Right lobe of liver (tissue), 6 donors: ENCODE results near the gene SCFD2. TPM values are rescaled to one million over a fixed set of nuclear protein-coding genes. Genes with fewer than 3 reads are reported as not detected.

Experiments used
- ATAC-seq, 4 donors: fragments of 200-7000 bp; cut with Tn5 transposase; one replicate each; pipeline ENCODE4 v1.9.1; 2020; ENCODE audit warnings: mild to moderate bottlenecking in 4 of 4, moderate library complexity in 4 of 4
- DNase-seq, 3 donors: peaks; one replicate each; pipeline ENCODE4 v3.0.0-alpha.2; 2020
- H3K27ac ChIP-seq, 3 donors: fragments of 200-600 bp; one replicate each; pipeline ENCODE4 v1.8.0; 2022
- H3K27me3 ChIP-seq, 2 donors: fragments of 200-600 bp; one replicate each; pipeline ENCODE4 v1.8.0; 2022
- H3K36me3 ChIP-seq, 4 donors: fragments of 200-600 bp; sonication (generic) in 1 of 4; one replicate each; pipeline versions ENCODE4 v1.5.1 to v1.8.0; 2017 to 2022; ENCODE audit warnings: control low read depth in 1 of 4
- H3K4me1 ChIP-seq, 4 donors: fragments of 200-600 bp; sonication (generic) in 1 of 4; one replicate each; pipeline versions ENCODE4 v1.5.1 to v1.8.0; 2017 to 2022; ENCODE audit warnings: control low read depth in 1 of 4
- H3K4me3 ChIP-seq, 3 donors: fragments of 200-600 bp; one replicate each; pipeline ENCODE4 v1.8.0; 2022
- H3K9me3 ChIP-seq, 4 donors: fragments of 200-600 bp; sonication (generic) in 1 of 4; one replicate each; pipeline versions ENCODE4 v1.5.1 to v1.8.0; 2017 to 2022; ENCODE audit warnings: control low read depth in 1 of 4
- CTCF ChIP-seq, 4 donors: fragments of 200-600 bp in 3 of 4; fragments of 450-650 bp in 1 of 4; IDR thresholded peaks; one replicate each; pipeline versions ENCODE4 v1.5.1 to v1.8.0; 2016 to 2022; ENCODE audit warnings: antibody characterized with exemption in 4 of 4, mild to moderate bottlenecking in 2 of 4
- POLR2A ChIP-seq: fragments of 450-650 bp; IDR thresholded peaks from one replicate; pipeline ENCODE4 v1.6.1; 2017; ENCODE audit warnings: antibody characterized with exemption, mild to moderate bottlenecking
- WGBS: methylation state at CpG from one replicate; pipeline ENCODE4 v1.1.6; 2018; ENCODE audit warnings: low coverage, low lambda C conversion rate; ENCODE audit not compliant: insufficient coverage; ENCODE audit errors: missing lambda C conversion rate; 5-methylcytosine and 5-hydroxymethylcytosine counted together
- intact Hi-C, 2 donors: fragments of 100-400 bp; cut with DNase I; formaldehyde crosslinking; loops; one replicate each; pipeline versions ENCODE4 v1.11.2 to v1.14.1; 2022
- total RNA-seq, 6 experiments: library from RNA; depleted of rRNA in 2 of 6; stranded (reverse); fragments of >200 nt in 2 of 6; fragmentation: NEBNext Ultra II Directional in 3 of 6; extraction: Animal tissue kit (Norgen Biotek cat#: 25700) in 3 of 6; gene quantifications; one replicate each; pipeline versions ENCODE4 v1.1.0 to v1.2.4, GENCODE V29; 2016 to 2023
- donor health status: DM: no; HTN: yes; CAD: no.
- donor health status: DM: no; HTN: no; CAD: no.
- donor health status: DM: no; HTN: no; CAD: no.
- donor health status: DM: no; HTN: yes; CAD: no.
- donor health status: DM: no; HTN: yes; CAD: no.

The SCFD2 gene
- total RNA-seq, 6 experiments from 2014 or later = 7.6 to 17.1 (median 10.3) TPM

GRCh38 chr4:52932591-52933470, 433.0 kb downstream of the SCFD2 start:
- no peak overlapping the region for H3K4me3 ChIP-seq
- intact Hi-C loops = no loop called here
- 64% methylated on average over 4 of the region's 5 CpGs for WGBS
- no peaks in the 10 kb centered on the region for H3K36me3 ChIP-seq
- H3K27me3 ChIP-seq = no peaks in the 10 kb centered on the region
- no peak for DNase-seq
- TF ChIP-seq CTCF (IDR thresholded peaks at IDR 0.05) (no peak), POLR2A (no peak)
- no peak overlapping the region for H3K27ac ChIP-seq
- ATAC-seq = peak in 1 of 4 donors; percentile 52
- H3K9me3 ChIP-seq = no peaks in the 10 kb centered on the region
- H3K4me1 ChIP-seq = peaks cover 0 to 29% (median 9%) of the 10 kb centered on the region in 4 donors

DNA sequence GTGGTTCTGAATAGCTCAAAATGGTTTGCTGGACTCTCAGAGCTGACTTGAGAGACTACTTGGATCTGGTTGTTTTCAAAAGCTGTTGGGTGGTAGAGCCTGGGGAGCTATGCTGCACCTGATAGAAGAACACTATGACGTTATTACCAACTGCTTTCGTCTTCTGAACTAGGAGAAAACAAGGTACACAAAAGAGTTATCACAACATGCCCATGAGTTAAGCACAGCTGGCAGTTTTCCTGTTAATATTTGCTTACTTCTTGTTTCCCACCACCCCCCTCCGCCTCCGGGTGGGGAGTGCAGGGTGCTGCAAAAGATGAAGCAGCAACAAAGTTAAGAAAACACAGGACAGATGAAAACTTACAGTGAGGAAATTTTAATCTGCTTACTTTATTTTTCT, 434.6 kb downstream of the SCFD2 start:
- peaks cover 0 to 25% (median 9%) of the 10 kb centered on the region in 4 donors for H3K4me1 ChIP-seq
- no peaks in the 10 kb centered on the region for H3K36me3 ChIP-seq
- TF ChIP-seq CTCF (IDR thresholded peaks at IDR 0.05) = no peak
- no peak for TF ChIP-seq POLR2A
- H3K9me3 ChIP-seq = no peaks in the 10 kb centered on the region
- no peak overlapping the region for H3K4me3 ChIP-seq
- 22% methylated on average over 4 of the region's 4 CpGs for WGBS
- no peaks in the 10 kb centered on the region for H3K27me3 ChIP-seq
- intact Hi-C loops = no loop called here
- no peak overlapping the region for H3K27ac ChIP-seq
- ATAC-seq (peak; percentile 60 to 79 (median 67)), DNase-seq (peak in 1 of 3 donors; percentile 27)

- H3K27ac ChIP-seq = no peak overlapping the region
- H3K27me3 ChIP-seq = no peaks in the 10 kb centered on the region
- DNase-seq = no peak
- 94% methylated on average over 5 of the region's 9 CpGs for WGBS
- intact Hi-C loops = no loop called here
- ATAC-seq = no peak
- no peaks in the 10 kb centered on the region for H3K36me3 ChIP-seq
- no peak overlapping the region for H3K4me3 ChIP-seq
- TF ChIP-seq CTCF (IDR thresholded peaks at IDR 0.05) (no peak), POLR2A (no peak)
- H3K9me3 ChIP-seq = no peaks in the 10 kb centered on the region
- peaks cover 0 to 7% (median 3%) of the 10 kb centered on the region in 4 donors for H3K4me1 ChIP-seq
Measured at GRCh38 chr4:52926196-52926974, 439.5 kb downstream of the SCFD2 start.

DNA sequence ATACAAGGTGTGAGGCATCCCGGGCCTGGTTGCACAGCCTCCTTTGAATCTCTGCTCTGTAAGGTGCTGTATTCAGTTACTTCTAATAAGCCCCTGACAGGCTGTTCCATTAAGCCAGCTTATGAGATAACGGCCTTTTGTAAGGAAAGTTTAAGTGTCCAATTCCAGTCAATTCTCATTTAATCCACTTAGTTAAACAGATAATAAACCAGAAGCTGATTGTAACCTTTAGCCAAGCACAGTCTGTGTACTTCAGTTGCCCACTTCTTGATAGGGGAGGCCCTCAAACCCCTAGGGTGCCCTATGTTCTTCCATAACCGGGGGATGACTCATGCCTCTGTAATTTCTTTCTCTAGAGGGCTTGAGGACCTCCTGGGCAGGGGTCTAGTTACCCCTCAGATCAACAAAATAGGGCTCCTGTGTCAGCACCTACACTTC, 440.3 kb downstream of the SCFD2 start:
- intact Hi-C loops = no loop called here
- no peak for TF ChIP-seq CTCF (IDR thresholded peaks at IDR 0.05)
- TF ChIP-seq POLR2A = no peak
- Histone ChIP-seq H3K27ac (no peak overlapping the region), H3K4me1 (no peaks in the 10 kb centered on the region), H3K36me3 (no peaks in the 10 kb centered on the region), H3K9me3 (no peaks in the 10 kb centered on the region), H3K4me3 (no peak overlapping the region), H3K27me3 (no peaks in the 10 kb centered on the region)
- ATAC-seq = no peak
- 80% methylated on average over 2 of the region's 3 CpGs for WGBS
- DNase-seq = no peak
